Neural cell (in vitro differentiated cells): ENCODE results near the gene DAD1. TPM values are rescaled to one million over a fixed set of nuclear protein-coding genes. Genes with fewer than 3 reads are reported as not detected.

Experiments used
- H2AFZ ChIP-seq: fragments of 200-600, 300-800 bp; sonication (generic), shearing (Covaris generic); 2 replicates; pipeline ENCODE4 v1.6.0; 2014; ENCODE audit warnings: low read depth, mild to moderate bottlenecking, antibody characterized with exemption, low read length, moderate library complexity
- H3F3A ChIP-seq: fragments of 200-600 bp; shearing (Covaris generic); 2 replicates; pipeline ENCODE4 v1.6.1; 2016; ENCODE audit warnings: mild to moderate bottlenecking, moderate library complexity, mixed read lengths, antibody characterized with exemption, low read length; ENCODE audit not compliant: insufficient read depth, poor library complexity, severe bottlenecking
- H3K27ac ChIP-seq: fragments of 200-600, 300-800 bp; sonication (generic), shearing (Covaris generic); 2 replicates; pipeline ENCODE4 v1.5.1; 2014; ENCODE audit warnings: mild to moderate bottlenecking, low read length, moderate library complexity
- H3K27me3 ChIP-seq: fragments of 300-800, 200-600 bp; sonication (generic), shearing (Covaris generic); 2 replicates; pipeline ENCODE4 v1.6.0; 2014; ENCODE audit warnings: mild to moderate bottlenecking, low read depth, low read length, moderate library complexity; ENCODE audit not compliant: insufficient read depth
- H3K36me3 ChIP-seq: fragments of 300-800, 200-600 bp; sonication (generic), shearing (Covaris generic); 2 replicates; pipeline ENCODE4 v1.5.1; 2014; ENCODE audit warnings: mild to moderate bottlenecking, antibody characterized with exemption, low read length, moderate library complexity; ENCODE audit not compliant: insufficient read depth
- H3K4me2 ChIP-seq: fragments of 300-800, 200-600 bp; sonication (generic), shearing (Covaris generic); 2 replicates; pipeline ENCODE4 v1.6.0; 2014; ENCODE audit warnings: mild to moderate bottlenecking, low read length
- H3K4me3 ChIP-seq: fragments of 300-800, 200-600 bp; sonication (generic), shearing (Covaris generic); 2 replicates; pipeline ENCODE4 v1.5.1; 2014; ENCODE audit warnings: mild to moderate bottlenecking, low read length, moderate library complexity
- H3K79me2 ChIP-seq: fragments of 200-600 bp; shearing (Covaris generic); replicated peaks from 2 replicates; pipeline ENCODE4 v1.6.0; 2014; ENCODE audit warnings: mild to moderate bottlenecking, low read length, moderate library complexity; ENCODE audit not compliant: insufficient read depth
- H3K9ac ChIP-seq: fragments of 300-800, 200-600 bp; sonication (generic), shearing (Covaris generic); 2 replicates; pipeline ENCODE4 v1.6.1; 2016; ENCODE audit warnings: mild to moderate bottlenecking, low read length, mixed read lengths
- H3K9me2 ChIP-seq: fragments of 200-600 bp; shearing (Covaris generic); 2 replicates; pipeline ENCODE4 v1.6.1; 2016; ENCODE audit warnings: mild to moderate bottlenecking, low read length, mixed read lengths; ENCODE audit not compliant: insufficient read depth
- H3K9me3 ChIP-seq: fragments of 200-600, 300-800 bp; sonication (generic), shearing (Covaris generic); 2 replicates; pipeline ENCODE4 v1.6.1; 2016; ENCODE audit warnings: mild to moderate bottlenecking, mixed run types, low read length, moderate library complexity, mixed read lengths
- H4K20me1 ChIP-seq: fragments of 200-600 bp; shearing (Covaris generic); 2 replicates; pipeline ENCODE4 v1.6.1; 2016; ENCODE audit warnings: mild to moderate bottlenecking, mixed run types; ENCODE audit not compliant: insufficient read depth
- CTCF ChIP-seq: fragments of 450-650 bp; IDR thresholded peaks from 2 replicates; pipeline ENCODE4 v1.5.1; 2014; ENCODE audit warnings: antibody characterized with exemption, mild to moderate bottlenecking, moderate library complexity; ENCODE audit not compliant: poor library complexity, severe bottlenecking
- EP300 ChIP-seq: fragments of 450-650 bp; conservative IDR thresholded peaks from 2 replicates; pipeline ENCODE4 v1.6.1; 2014; ENCODE audit warnings: antibody characterized with exemption, mild to moderate bottlenecking, moderate library complexity; ENCODE audit not compliant: poor library complexity, severe bottlenecking
- EZH2 ChIP-seq: fragments of 200-600, 300-800 bp; shearing (Covaris generic), sonication (generic); IDR thresholded peaks from 2 replicates; pipeline ENCODE4 v1.6.1; 2014; ENCODE audit warnings: antibody characterized with exemption, low read length, borderline replicate concordance, mild to moderate bottlenecking; ENCODE audit not compliant: insufficient read depth, poor library complexity, severe bottlenecking
- MXI1 ChIP-seq: fragments of 450-650 bp; conservative IDR thresholded peaks from 2 replicates; pipeline ENCODE4 v1.6.1; 2014; ENCODE audit warnings: antibody characterized with exemption, mild to moderate bottlenecking; ENCODE audit not compliant: poor library complexity, severe bottlenecking
- POLR2AphosphoS5 ChIP-seq: IDR thresholded peaks from 2 replicates; pipeline ENCODE4 v1.6.1; 2012
- RAD21 ChIP-seq: fragments of 450-650 bp; conservative IDR thresholded peaks from 2 replicates; pipeline ENCODE4 v1.6.1; 2014; ENCODE audit warnings: antibody characterized with exemption, mild to moderate bottlenecking, moderate library complexity
- REST ChIP-seq: IDR thresholded peaks from 2 replicates; pipeline ENCODE4 v1.6.1; 2012; ENCODE audit warnings: borderline replicate concordance
- SMC3 ChIP-seq: fragments of 450-650 bp; conservative IDR thresholded peaks from 2 replicates; pipeline ENCODE4 v1.6.1; 2014; ENCODE audit warnings: antibody characterized with exemption, mild to moderate bottlenecking, moderate library complexity; ENCODE audit not compliant: poor library complexity
- TAF1 ChIP-seq: IDR thresholded peaks from 2 replicates; pipeline ENCODE4 v1.6.1; 2012; ENCODE audit warnings: low read depth
- polyA plus RNA-seq: library from polyadenylated mRNA; depleted of rRNA; stranded (reverse); fragments of >200 nt; gene quantifications from 2 replicates; pipeline ENCODE4 v1.2.3, GENCODE V29; 2014

Gene DAD1
- polyA plus RNA-seq, 1 donor from 2014 or later = 369 TPM

- Histone ChIP-seq H2AFZ (no peak overlapping the region), H3K4me2 (no peak overlapping the region), H3K27ac (no peak overlapping the region), H3K9ac (no peak overlapping the region), H3K36me3 (no peaks in the 10 kb centered on the region), H3K79me2 (no peaks in the 10 kb centered on the region), H3K27me3 (no peaks in the 10 kb centered on the region), H3K9me2 (no peaks in the 10 kb centered on the region), H3F3A (no peaks in the 10 kb centered on the region), H3K9me3 (no peaks in the 10 kb centered on the region), H3K4me3 (no peak overlapping the region), H4K20me1 (no peaks in the 10 kb centered on the region)
- TF ChIP-seq SMC3 (no peak), REST (no peak), RAD21 (no peak), MXI1 (no peak), POLR2AphosphoS5 (no peak), EZH2 (no peak), TAF1 (no peak), CTCF (no peak), EP300 (no peak)
Measured at GRCh38 chr14:22569737-22570131, 19.3 kb downstream of the DAD1 start.

- Histone ChIP-seq H3K27me3 (no peaks in the 10 kb centered on the region), H3K4me2 (no peak overlapping the region), H3K9me3 (no peaks in the 10 kb centered on the region), H3K27ac (no peak overlapping the region), H2AFZ (no peak overlapping the region), H4K20me1 (no peaks in the 10 kb centered on the region), H3K9me2 (no peaks in the 10 kb centered on the region), H3K36me3 (no peaks in the 10 kb centered on the region), H3F3A (no peaks in the 10 kb centered on the region), H3K4me3 (no peak overlapping the region), H3K79me2 (no peaks in the 10 kb centered on the region), H3K9ac (no peak overlapping the region)
- TF ChIP-seq POLR2AphosphoS5 = no peak
- TF ChIP-seq EZH2 = no peak
- TF ChIP-seq MXI1 = no peak
- TF ChIP-seq REST = no peak
- no peak for TF ChIP-seq SMC3
- no peak for TF ChIP-seq TAF1
- no peak for TF ChIP-seq CTCF
- TF ChIP-seq RAD21 = no peak
- TF ChIP-seq EP300 = no peak
Measured at GRCh38 chr14:22569106-22569736, 19.8 kb downstream of the DAD1 start.
